GM12873 (cell line): ENCODE results near the gene TRIM52.

Source experiments
- TF ChIP-seq, protein P1 (sequence below): IDR thresholded peaks from 2 replicates; pipeline ENCODE4 v1.5.1; 2012; ENCODE audit warnings: low read depth, mild to moderate bottlenecking, moderate library complexity, low read length, control low read depth; ENCODE audit not compliant: insufficient read depth; ENCODE audit errors: missing control alignments

Gene TRIM52

GRCh38 chr5:181280251-181280762, 19.4 kb upstream of the TRIM52 start:
- TF ChIP-seq, protein P1, sequence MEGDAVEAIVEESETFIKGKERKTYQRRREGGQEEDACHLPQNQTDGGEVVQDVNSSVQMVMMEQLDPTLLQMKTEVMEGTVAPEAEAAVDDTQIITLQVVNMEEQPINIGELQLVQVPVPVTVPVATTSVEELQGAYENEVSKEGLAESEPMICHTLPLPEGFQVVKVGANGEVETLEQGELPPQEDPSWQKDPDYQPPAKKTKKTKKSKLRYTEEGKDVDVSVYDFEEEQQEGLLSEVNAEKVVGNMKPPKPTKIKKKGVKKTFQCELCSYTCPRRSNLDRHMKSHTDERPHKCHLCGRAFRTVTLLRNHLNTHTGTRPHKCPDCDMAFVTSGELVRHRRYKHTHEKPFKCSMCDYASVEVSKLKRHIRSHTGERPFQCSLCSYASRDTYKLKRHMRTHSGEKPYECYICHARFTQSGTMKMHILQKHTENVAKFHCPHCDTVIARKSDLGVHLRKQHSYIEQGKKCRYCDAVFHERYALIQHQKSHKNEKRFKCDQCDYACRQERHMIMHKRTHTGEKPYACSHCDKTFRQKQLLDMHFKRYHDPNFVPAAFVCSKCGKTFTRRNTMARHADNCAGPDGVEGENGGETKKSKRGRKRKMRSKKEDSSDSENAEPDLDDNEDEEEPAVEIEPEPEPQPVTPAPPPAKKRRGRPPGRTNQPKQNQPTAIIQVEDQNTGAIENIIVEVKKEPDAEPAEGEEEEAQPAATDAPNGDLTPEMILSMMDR = no peak

- TF ChIP-seq, protein P1 = no peak
These were observed 10.1 kb upstream of the TRIM52 start for GRCh38 chr5:181271081-181271480.

GRCh38 chr5:181267291-181267904, 6.5 kb upstream of the TRIM52 start:
- TF ChIP-seq, protein P1 = peak; percentile 4

DNA sequence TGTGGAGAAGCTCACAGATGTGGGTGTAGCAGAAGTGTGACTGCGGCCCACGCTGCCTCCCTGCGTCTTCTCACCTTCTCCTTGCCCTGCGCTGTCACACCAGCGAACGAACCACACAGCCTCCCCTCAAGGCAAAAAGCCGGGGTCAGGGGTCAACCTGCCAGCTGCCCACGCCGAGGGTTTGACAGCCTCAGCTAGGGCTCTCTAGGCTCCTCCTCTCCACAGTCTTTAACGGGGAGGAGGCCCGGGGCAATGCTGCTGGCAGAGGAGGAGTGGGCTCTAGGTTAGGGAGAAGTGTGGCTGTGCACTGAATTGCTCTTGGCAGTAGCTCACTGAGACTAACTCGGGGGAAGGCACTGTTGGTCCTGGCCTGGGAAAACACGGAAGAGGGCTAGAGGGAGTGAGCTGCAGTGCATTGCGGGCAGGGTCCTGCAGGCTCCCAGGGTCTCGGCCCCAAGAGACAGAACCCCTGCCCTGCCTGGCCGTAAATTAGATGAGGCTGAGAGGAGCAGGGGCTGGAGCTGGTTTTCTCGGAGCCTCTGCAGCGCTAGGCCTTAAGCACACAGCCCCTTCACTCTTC, 4.2 kb upstream of the TRIM52 start:
- TF ChIP-seq, protein P1 = no peak

- TF ChIP-seq, protein P1 = no peak
These were observed 2.7 kb upstream of the TRIM52 start for GRCh38 chr5:181263633-181264032.

GRCh38 chr5:181261320-181262049, 542 bp upstream of the TRIM52 start:
- TF ChIP-seq, protein P1 = no peak

GRCh38 chr5:181259974-181260719, 796 bp downstream of the TRIM52 start:
- TF ChIP-seq, protein P1 = no peak
